T follicular helper cell (primary cell): ENCODE results near the gene TMEM207.

ENCODE experiments used
- DNase-seq: peaks from one replicate; pipeline ENCODE4 v3.0.0-alpha.2; 2020; ENCODE audit warnings: low read depth

The TMEM207 gene

GRCh38 chr3:190385731-190386688, 63.7 kb downstream of the TMEM207 start:
- DNase-seq, result no peak

GRCh38 chr3:190384309-190384756, 65.4 kb downstream of the TMEM207 start:
- no peak for DNase-seq

GRCh38 chr3:190382082-190382481, 67.6 kb downstream of the TMEM207 start:
- no peak for DNase-seq

GRCh38 chr3:190381441-190381840, 68.3 kb downstream of the TMEM207 start:
- no peak for DNase-seq

GRCh38 chr3:190380184-190380583, 69.5 kb downstream of the TMEM207 start:
- DNase-seq, result no peak
